ENCODE results near the gene SLC27A5.
"Not testable (repeated sequence)": the region's sequence is repeated elsewhere in the genome, so short reads cannot be mapped to it uniquely, and the experiment has no call there.

SLC27A5 gene

GRCh38 chr19:58522709-58523108 lies 10.9 kb upstream of the SLC27A5 start:
- no peak for DNase-seq (ENCODE audit: low spot score)

DNA sequence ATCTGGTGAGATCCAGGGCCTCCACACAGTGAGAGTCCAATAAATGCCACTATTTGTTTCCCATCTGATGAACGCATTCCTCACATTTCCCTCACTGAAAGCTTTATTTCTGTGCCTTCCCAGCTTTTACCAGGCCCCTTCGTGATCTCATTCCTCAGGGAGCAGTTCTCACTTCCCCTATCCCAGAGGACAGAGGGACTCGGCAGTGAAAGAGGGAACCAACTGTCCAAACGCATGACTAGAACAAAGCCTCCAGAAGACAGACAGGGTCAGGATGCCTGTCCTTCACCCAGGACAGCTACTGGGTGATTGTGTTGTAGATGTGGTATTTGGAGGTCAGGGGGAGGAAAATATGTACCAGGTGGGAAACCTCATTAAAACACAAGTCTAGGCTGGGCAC lies 9.9 kb upstream of the SLC27A5 start:
- no peak for DNase-seq (ENCODE audit: low spot score)

- no peak for DNase-seq (ENCODE audit: low spot score)
Observed at GRCh38 chr19:58520257-58520599, 8.4 kb upstream of the SLC27A5 start.

GRCh38 chr19:58519355-58520256 lies 7.8 kb upstream of the SLC27A5 start, which contains the start of gene ZBTB45:
Gene ZBTB45, minus strand, starts transcription at chr19:58519810. Its CDS starts 2,137 bp downstream, at chr19:58517673.
- peak; percentile 94 for DNase-seq (ENCODE audit: low spot score)

- DNase-seq (ENCODE audit: low spot score), result peak; percentile 51
Observed at GRCh38 chr19:58519087-58519354, 7.2 kb upstream of the SLC27A5 start.

DNA sequence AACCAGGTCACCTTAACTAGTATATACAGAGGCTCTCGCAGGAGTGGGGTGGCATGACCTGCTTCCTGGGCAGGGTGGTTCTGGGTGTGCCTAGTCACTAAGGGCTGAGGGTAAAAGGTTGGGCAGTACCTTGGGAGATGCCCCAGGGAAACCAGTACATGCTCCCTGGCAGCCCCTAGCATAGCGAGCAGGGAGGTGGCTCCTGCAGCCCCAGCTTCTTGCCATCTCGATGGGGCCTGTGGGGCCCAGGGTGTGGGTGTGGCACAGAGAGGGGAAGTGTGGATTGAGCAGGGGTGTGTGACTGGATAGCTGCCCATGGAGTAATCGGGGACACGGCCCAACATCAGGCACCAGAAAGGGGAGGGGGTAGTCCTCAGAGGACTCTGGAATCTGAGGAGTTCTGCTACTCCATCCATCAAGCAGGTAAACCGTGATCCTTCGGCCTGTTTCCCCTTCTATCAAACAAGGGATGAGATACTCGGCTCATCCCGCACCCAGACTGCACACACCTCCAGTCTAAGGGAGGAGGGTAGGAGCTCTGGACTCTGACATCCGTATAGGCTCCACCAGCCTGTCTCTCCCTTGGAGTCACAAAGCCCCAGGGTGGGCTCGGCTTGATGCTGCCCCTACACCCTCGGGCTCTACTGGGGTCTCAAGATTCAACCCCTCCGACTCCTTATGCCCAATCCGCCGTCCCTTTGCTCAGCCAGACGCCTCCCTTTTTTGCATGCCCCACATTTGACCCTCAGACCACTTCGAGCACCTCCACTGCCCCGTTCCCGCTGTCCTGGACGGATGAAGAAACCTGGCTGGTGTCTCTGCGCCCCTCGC lies 6.7 kb upstream of the SLC27A5 start:
- DNase-seq (ENCODE audit: low spot score), result no peak

GRCh38 chr19:58516964-58517833 lies 5.4 kb upstream of the SLC27A5 start:
- no peak for DNase-seq (ENCODE audit: low spot score)

GRCh38 chr19:58516246-58516836 lies 4.5 kb upstream of the SLC27A5 start:
- no peak for DNase-seq (ENCODE audit: low spot score)

DNA sequence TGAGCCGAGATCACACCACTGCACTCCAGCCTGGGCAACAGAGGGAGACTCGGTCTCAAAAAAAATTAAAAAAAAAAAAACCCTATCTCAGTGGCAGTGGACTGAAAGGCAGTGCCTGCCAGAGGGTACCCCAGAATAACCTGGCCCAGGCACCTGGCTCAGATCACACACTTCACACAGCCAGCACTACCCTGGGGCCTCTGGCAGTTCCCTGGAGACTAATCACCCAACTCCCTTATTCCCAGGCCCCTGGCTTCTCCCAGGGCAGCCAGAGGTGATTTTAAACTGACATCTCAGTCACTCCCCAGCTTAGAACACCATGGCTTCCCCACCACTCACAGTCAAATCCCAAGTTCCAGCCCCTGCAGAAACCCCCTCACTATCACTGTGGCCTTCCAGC lies 3.5 kb upstream of the SLC27A5 start:
- no peak for DNase-seq (ENCODE audit: low spot score)

DNA sequence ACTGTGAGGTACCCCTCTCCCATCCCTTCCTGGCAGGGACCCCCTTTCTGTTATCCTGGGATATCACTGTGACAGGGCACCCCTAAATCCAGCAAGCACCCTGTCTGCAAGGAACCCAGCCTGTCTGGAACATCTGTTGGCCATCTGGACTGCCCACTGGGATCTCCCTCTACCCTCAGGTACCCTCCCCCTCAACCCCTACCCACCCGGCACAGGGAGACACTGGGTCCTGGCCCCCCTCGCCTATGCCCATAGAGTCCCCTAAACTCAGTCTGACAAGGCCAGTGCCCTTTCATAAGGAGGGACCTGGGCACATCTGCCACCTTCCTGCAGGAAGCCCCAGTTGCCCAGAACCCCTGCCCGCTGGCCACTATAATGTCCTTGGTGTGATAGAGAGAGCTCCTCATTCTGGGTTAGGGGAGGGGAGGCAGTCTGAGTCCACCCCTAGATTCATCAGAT lies 2.8 kb upstream of the SLC27A5 start:
- DNase-seq (ENCODE audit: low spot score), result no peak

- DNase-seq (ENCODE audit: low spot score), result peak; percentile 85
Observed at GRCh38 chr19:58513694-58514563, 2.1 kb upstream of the SLC27A5 start.

DNA sequence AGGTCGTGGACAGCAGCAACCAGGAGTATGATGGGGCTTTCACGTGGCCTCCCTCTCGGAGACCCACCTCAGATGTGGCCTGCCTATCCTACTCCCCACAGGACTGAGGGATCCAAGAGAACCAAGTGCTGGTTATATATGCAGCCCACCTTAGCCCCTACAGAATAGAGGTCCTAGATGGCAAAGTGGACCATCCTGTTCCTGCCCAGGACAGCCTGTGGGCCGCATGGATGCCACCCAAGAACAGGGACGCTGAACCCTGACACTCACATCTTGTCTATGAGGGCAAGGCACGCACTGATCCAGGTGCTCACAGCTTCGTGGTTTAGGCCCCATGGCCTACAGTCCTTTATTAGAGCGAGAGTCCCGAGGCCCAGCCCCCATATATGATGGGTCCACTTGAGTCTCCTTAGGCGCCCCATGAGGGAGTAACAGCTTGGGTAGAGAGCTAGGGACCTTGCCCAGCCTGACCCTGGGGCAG lies 1.5 kb upstream of the SLC27A5 start:
- no peak for DNase-seq (ENCODE audit: low spot score)

- DNase-seq (ENCODE audit: low spot score), result no peak
Observed at GRCh38 chr19:58510084-58510862, 1.5 kb downstream of the SLC27A5 start.

- no peak for DNase-seq (ENCODE audit: low spot score)
Observed at GRCh38 chr19:58509731-58510083, 2.1 kb downstream of the SLC27A5 start.

- not testable (repeated sequence) for DNase-seq (ENCODE audit: low spot score)
Observed at GRCh38 chr19:58507602-58508223, 4.1 kb downstream of the SLC27A5 start.

DNA sequence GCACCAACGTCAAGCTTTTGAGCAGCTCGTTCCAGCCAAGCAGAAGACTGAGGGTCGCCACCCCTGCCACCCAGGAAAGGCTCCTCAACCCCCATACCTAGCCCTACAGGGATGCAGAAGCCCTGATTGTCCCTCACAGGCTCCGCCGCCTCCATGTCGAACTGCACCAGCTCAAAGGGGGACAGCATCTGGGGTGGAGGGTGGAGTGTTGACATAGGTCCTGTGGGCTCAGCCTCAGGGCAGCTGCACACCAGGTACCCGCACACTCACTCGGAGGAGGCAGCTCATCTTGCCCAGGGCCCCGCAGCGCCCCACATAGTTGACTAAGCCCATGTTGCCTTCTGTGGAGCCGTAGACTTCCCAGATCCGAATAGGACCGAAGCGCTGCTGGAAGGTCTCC lies 11.6 kb downstream of the SLC27A5 start:
- DNase-seq (ENCODE audit: low spot score), result no peak

DNA sequence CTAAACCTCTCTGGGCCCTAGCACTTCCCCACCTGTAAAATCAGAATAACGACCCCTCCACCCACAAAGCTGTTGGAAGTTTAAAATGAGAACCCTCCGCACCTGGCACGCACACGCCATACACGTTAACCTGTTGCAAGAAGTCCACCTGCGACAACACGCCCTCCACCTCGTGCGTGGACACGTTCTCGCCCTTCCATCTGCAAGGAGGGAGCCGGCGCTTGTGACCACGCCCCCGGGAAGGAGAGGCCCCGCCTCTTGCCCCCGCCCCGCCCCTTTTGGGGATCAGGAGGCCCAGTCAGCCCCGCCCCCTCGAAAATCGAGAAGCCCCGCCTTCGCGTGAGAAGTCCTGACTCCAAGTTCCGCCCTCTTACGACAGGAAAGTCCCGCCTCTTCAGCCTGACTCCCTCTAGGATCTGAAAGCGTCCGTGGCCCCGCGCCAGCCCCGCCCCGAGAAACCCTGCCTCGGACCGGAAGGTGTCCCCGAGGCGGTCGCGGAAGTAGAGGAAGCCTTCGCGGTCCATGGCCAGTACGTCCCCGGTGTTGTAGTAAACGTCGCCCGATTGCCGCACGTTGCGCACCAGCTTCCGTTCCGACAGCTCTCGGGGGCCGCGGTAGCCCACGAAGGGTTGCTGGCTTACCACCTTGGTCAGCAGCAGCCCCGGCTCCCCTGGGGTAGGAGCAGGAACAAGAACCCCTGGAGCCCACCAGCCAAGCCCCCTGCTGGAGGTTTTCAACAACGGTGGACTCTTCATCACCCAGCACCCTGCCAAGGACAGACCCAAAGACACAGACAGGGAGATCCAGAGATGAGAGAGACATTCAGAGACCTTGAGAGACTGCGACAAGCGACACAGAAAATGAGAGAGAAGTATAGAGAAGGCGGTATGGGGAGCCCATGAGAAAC lies 12.5 kb downstream of the SLC27A5 start:
- DNase-seq (ENCODE audit: low spot score), result peak; percentile 99

GRCh38 chr19:58498316-58499020 lies 13.3 kb downstream of the SLC27A5 start:
- no peak for DNase-seq (ENCODE audit: low spot score)
